CD4-positive, alpha-beta T cell treated with Interleukin-15 for 1 hour (primary cell): ENCODE data around the gene ONECUT3.

Experiments used
- DNase-seq: peaks from one replicate; pipeline ENCODE4 v3.0.0-alpha.2; 2020

ONECUT3 gene

GRCh38 chr19:1742989-1743696, 10.2 kb upstream of the ONECUT3 start:
- no peak for DNase-seq

- DNase-seq: no peak
These were observed 9.1 kb upstream of the ONECUT3 start for GRCh38 chr19:1744133-1744665.

GRCh38 chr19:1744822-1745563, 8.3 kb upstream of the ONECUT3 start:
- DNase-seq: no peak

DNA sequence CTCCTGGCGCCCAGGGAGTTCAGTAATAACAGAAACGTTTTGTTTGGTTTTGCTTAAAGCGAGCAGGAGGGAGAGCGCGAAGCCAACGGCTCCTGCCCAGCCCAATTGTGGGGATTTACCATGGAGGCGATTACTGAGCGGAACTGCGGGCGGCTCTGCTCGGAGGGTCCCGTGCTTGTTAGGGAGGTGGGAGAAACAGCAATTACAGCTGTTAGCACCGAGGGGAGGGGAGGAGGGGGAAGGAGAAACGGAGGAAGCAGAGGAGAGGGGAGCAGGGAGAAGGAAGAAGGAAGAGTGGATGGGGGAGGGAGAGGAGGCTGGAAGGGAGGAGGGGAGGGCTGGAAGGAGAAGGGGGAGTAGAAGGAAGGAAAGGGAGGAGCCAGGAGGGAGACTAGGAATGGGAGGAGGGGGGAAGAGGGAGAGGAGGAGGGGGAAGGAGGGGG, 7.7 kb upstream of the ONECUT3 start:
- DNase-seq: no peak

- no peak for DNase-seq
These were observed 6.7 kb upstream of the ONECUT3 start for GRCh38 chr19:1746401-1747284.

DNA sequence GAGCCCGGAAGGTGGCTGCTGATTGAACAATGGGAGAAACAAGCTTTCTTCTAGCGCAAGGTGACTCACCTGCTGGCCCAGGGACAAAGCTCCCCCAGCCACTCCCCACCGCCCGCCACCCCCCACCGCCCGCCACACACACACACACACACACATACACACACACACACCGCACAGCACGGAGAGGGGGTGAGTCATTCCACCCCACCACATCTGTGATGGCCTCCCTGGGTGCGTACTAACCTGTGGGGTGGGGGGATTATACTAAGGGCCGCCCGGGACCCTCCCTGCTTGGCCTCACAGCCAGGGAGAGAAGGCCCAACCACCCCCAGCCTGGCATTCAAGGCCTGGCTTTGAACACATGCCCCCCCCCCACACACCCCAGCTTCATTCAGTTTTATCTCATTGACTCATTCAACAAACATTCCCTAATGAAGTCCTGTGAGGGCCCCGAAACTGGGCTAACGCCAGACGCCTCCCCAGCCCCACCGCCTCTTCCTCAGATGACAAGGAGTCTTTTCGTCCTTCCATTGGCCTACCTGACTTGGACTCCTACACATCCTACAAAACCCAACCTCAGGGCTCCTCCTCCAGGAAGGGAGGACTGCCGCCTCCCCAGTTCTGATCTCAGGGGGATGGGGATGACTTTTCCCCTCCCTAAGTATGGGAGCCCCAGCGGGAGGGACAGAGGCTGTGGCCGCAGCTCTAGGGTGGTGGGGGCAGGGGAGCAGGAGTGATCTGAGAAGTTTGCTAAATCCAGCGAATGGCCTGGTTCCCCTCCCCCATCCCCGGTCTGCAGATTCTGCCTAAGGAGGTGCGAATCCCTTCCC, 5.8 kb upstream of the ONECUT3 start:
- no peak for DNase-seq

DNA sequence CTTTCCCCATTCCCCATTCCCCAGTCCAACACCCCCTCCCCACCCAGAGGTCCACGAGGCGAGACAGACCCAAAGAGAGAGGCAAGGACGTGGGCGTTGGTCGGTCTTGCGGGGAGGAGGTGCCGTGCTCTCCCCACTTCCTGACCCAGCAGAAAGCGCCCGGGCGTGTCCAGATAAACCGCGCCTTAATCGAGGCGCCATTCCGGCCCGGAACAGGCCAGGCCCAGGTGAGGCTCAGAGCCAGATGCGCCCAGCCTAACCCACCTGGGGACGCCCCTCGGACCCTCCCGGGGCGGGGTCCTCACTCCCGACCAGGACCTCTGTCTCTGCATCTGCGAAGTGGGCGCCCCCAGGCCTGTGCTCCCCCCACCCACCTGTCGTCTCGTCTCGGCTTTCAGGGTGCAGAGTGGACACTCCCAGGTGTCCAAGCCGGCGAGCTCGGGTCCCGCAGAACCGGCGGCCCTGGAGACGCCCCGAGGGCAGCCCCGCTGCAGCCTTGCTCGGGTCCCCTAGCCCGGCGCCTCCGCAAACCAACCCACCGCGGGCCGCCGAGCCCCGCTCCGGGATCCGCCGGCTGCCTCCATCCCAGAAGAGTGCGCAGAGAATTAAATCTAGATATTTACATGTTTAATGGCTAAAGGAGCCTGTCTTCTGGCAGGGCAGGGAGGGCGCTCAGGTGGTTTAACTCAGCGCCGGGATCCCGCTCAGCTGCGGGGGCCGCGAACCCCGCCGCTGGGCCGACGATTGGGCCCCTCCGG, 5.0 kb upstream of the ONECUT3 start:
- no peak for DNase-seq

GRCh38 chr19:1748873-1749341, 4.4 kb upstream of the ONECUT3 start:
- DNase-seq: no peak

DNA sequence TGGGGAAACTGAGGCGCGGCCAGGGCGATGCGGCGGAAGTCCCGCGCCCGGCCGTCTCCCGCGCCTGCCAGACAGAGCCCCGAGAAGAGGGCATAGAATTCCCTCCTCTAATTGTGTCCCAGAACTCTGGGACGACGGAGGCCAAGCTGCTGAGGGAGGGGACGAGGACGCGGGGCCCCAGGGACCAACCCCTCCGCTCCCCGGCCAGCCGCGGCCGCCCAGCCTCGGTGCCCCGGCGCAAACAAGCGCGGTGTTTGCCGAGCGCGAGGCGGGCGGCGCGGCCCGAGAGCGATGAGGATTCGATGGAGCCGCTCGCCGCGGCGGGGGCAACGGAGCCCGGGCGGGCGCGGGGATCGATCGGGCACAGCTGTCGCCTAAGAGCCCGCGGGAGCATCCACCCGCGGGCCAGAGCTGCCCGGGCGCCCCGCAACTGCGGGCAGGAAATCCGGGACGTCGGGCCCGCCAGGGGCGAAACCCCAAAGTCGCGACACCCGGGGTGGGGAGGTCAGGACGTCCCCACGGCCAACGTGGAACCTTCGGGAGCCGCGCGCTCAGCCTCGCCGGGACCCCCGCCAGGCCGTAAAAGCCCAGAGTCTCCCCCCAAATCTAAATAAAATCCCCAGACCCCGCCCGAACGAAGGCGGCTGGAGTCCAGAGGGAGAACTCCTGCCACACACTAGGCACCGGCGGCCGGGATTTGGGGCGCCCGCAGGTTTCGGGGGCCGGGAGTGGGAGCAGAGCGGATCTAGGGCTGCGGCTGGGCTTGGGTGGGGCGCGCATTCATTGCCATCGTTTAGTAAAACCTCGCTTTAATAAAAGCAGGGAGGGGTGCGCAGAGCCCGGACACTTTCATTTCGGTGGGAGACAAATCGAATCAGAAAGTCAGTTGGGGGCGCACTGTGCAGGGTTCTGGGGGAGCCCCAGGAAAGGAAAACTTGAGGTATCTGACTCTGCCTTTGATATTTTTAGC, 3.6 kb upstream of the ONECUT3 start:
- no peak for DNase-seq

GRCh38 chr19:1750343-1751021, 2.8 kb upstream of the ONECUT3 start:
- no peak for DNase-seq

GRCh38 chr19:1751367-1752008, 1.8 kb upstream of the ONECUT3 start:
- no peak for DNase-seq

DNA sequence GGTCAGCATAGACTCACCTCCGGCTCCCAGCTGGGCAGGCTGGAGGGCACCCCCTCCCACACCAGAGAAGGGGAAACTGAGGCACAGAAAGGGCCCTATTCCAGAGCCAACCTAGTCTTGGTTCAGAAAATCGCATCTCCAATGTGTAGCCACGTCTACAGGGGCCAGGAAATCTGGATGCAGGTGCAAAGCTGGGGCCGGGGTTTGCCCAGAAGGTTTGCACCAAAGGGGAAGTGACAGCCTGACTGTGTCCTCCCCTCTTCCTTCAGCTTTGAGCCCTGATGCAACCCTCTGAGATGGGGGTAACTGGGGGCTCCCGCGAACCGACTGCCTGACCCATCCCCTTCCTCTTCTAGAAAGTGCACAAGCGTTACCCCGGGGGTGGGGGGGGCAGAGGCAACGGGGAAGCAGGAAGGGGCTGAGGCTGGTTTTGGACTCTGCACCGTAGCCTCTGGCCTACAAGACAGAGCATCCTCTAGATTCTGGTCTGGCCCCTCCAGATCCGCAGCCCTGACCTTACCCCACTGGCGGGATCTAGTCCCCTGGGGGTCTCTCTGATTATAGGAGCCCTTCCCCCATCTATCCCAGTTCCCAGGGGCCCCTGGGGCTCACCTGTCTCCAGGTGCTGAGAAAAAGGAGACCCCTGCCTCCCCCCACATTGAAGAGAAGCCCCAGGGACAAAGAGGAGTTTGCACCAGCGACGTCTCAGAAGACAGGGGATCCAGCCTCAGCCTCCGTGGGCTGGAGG, 1.1 kb upstream of the ONECUT3 start:
- DNase-seq: no peak

- no peak for DNase-seq
These were observed 821 bp downstream of the ONECUT3 start for GRCh38 chr19:1754018-1754635.

GRCh38 chr19:1754636-1755466, 1.5 kb downstream of the ONECUT3 start:
- no peak for DNase-seq

- DNase-seq: no peak
These were observed 2.3 kb downstream of the ONECUT3 start for GRCh38 chr19:1755467-1756171.

- no peak for DNase-seq
These were observed 3.0 kb downstream of the ONECUT3 start for GRCh38 chr19:1756264-1756663.
